Measurements from ENCODE around the gene FLYWCH1. TPM values are rescaled to one million over a fixed set of nuclear protein-coding genes. Genes with fewer than 3 reads are reported as not detected.

FLYWCH1 gene
- total and polyA plus RNA-seq, 10 of the 15 experiments (the other 5 are each of a cell fraction or from before 2014, with no cell fraction given): 0.47 to 33.8 (median 11.2) TPM

DNA sequence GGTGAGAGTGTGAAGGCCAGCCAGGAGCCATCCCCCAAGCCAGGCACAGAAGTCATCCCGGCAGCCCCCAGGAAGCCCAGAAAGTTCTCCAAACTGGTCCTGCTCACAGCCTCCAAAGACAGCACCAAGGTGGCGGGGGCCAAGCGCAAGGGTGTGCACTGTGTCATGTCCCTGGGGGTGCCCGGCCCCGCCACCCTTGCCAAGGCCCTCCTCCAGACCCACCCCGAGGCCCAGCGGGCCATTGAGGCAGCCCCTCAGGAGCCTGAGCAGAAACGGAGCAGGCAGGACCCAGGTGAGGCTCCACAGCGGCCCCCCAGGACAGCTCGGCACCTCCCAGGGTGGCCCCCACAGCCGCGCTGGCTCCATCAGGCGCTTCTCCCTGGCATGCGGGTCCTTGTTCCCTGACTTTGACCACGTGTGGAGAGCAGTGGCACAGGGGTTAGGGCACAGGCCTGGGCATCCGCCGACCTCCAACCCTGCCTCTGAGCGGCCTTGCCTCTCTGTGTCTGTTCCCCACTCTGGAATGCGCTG lies 15.2 kb upstream of the FLYWCH1 start:
- Histone ChIP-seq H3K9ac (ENCODE audit: control insufficient read depth, insufficient read depth, low read length) (no peak overlapping the region), H4K20me1 (ENCODE audit: control insufficient read depth, insufficient read depth) (no peaks in the 10 kb centered on the region), H3K79me2 (ENCODE audit: control insufficient read depth, insufficient read depth, low read length) (no peaks in the 10 kb centered on the region), H3K9me3 (replicated peaks; ENCODE audit: control insufficient read depth, insufficient read depth, low read length) (no peaks in the 10 kb centered on the region), H3K36me3 (ENCODE audit: control insufficient read depth in 2 of 2, insufficient read depth in 2 of 2, low read length in 1 of 2) (no peaks in the 10 kb centered on the region), H3K4me2 (ENCODE audit: control insufficient read depth, insufficient read depth) (no peak overlapping the region), H3K27ac (ENCODE audit: control insufficient read depth, insufficient read depth) (no peak overlapping the region), H3K27me3 (replicated peaks in 1 of 2; ENCODE audit: control insufficient read depth in 2 of 2, insufficient read depth in 2 of 2, low read length in 1 of 2) (no peaks in the 10 kb centered on the region), H2AFZ (ENCODE audit: control insufficient read depth, low read depth, low read length) (no peak overlapping the region), H3K4me1 (ENCODE audit: control insufficient read depth, insufficient read depth, low read length) (no peaks in the 10 kb centered on the region), H3K4me3 (no peak overlapping the region)
- intact Hi-C loops (cut with micrococcal nuclease; ENCODE audit: unreplicated experiment): no loop called here
- RAD21 ChIA-PET (ENCODE audit: unreplicated experiment): interaction anchor here (0.8 to 1.6 kb wide), 4 partner anchors 10 to 28 kb away, joined by 3 to 12 read pairs (median 4); partner anchors contain the start of genes FLYWCH1 and FLYWCH2
- in situ Hi-C loops (cut with MboI): no loop called here
- POLR2A ChIA-PET: interaction anchor here (0.6 to 3.4 kb wide), 3 partner anchors 13 to 15 kb away, joined by 3 to 20 read pairs (median 4); partner anchors contain the start of genes FLYWCH1 and FLYWCH2
- 88% methylated on average over 18 of the region's 19 CpGs for WGBS (ENCODE audit: insufficient coverage, insufficient replicate concordance, low lambda C conversion rate, missing lambda C conversion rate)
- no peak for ATAC-seq
- SMC1A ChIA-PET (ENCODE audit: uncharacterized antibody, unreplicated experiment): interaction anchor here (0.8 to 1.2 kb wide), 3 partner anchors 10 to 14 kb away, joined by 3 read pairs; partner anchors contain the start of gene FLYWCH2
- TF ChIP-seq EP300 (IDR thresholded peaks at IDR 0.05; ENCODE audit: borderline replicate concordance in 1 of 2, control insufficient read depth in 1 of 2, low read depth in 2 of 2, low read length in 2 of 2) (no peak), IKZF1 (conservative IDR thresholded peaks at IDR 0.05) (no peak), ZNF622 (IDR thresholded peaks at IDR 0.05) (no peak), CHD1 (IDR thresholded peaks at IDR 0.05; ENCODE audit: low read depth, low read length) (no peak), RB1 (IDR thresholded peaks at IDR 0.05; ENCODE audit: borderline replicate concordance) (no peak), RAD21 (IDR thresholded peaks at IDR 0.05; ENCODE audit: insufficient read depth, low read depth, low read length) (no peak), POLR2AphosphoS2 (IDR thresholded peaks at IDR 0.05; ENCODE audit: low read depth, low read length) (no peak), ZNF592 (IDR thresholded peaks at IDR 0.05) (no peak), RCOR1 (conservative IDR thresholded peaks at IDR 0.05; ENCODE audit: low read depth, low read length) (no peak), BRCA1 (IDR thresholded peaks at IDR 0.05; ENCODE audit: low read depth, low read length) (no peak)
- FAIRE-seq: no peak
- DNase-seq (ENCODE audit: low read depth, low spot score): no peak
- CTCF ChIA-PET: interaction anchor here (0.7 to 1.2 kb wide), 4 partner anchors 9 to 21 kb away, joined by 3 to 6 read pairs (median 4); partner anchors contain the start of gene FLYWCH2
- BruUV-seq (replicated peaks): no TSS peak
